HepG2 (cell line): ENCODE data around the gene CST4. TPM values are rescaled to one million over a fixed set of nuclear protein-coding genes. Genes with fewer than 3 reads are reported as not detected.

Experiments used
- AGO2 ChIP-seq: fragments of 200-400 bp; formaldehyde crosslinking; optimal IDR thresholded peaks from 2 replicates; pipeline ENCODE3; 2017; ENCODE audit warnings: mild to moderate bottlenecking, low read depth, low read length, moderate library complexity
- CREBL2 ChIP-seq: sonication (generic); formaldehyde crosslinking; IDR thresholded peaks from 2 replicates; pipeline ENCODE4 v1.8.1; 2023; ENCODE audit warnings: missing genetic modification reagents, mild to moderate bottlenecking, borderline replicate concordance
- EED ChIP-seq: sonication (generic); formaldehyde crosslinking; IDR thresholded peaks from 2 replicates; pipeline ENCODE4 v1.5.0; 2020; ENCODE audit warnings: mild to moderate bottlenecking, missing genetic modification reagents
- HMGXB4 ChIP-seq, 2 experiments: sonication (generic) in 1 of 2; formaldehyde crosslinking in 1 of 2; IDR thresholded peaks; 2 replicates each; pipeline versions ENCODE4 v1.4.0 to v1.6.1; 2018 to 2020; ENCODE audit warnings: missing genetic modification reagents in 2 of 2, borderline replicate concordance in 1 of 2, low read depth in 1 of 2, mild to moderate bottlenecking in 1 of 2, missing biosample characterization in 1 of 2
- RAD21 ChIP-seq: fragments of 450-650 bp; formaldehyde crosslinking; IDR thresholded peaks from 2 replicates; pipeline ENCODE4 v1.5.0; 2020; ENCODE audit warnings: mild to moderate bottlenecking
- REL ChIP-seq: sonication (generic); formaldehyde crosslinking; conservative IDR thresholded peaks from 2 replicates; pipeline ENCODE4 v1.8.0; 2022; ENCODE audit warnings: mild to moderate bottlenecking, missing genetic modification reagents, moderate library complexity
- RFX3 ChIP-seq: IDR thresholded peaks from 2 replicates; pipeline ENCODE4 v1.6.1; 2016; ENCODE audit warnings: missing biosample characterization, missing genetic modification reagents
- SP5 ChIP-seq: IDR thresholded peaks from 2 replicates; pipeline ENCODE4 v1.6.1; 2016; ENCODE audit warnings: low read depth, borderline replicate concordance
- TFDP1 ChIP-seq: IDR thresholded peaks from 2 replicates; pipeline ENCODE4 v1.6.1; 2016; ENCODE audit warnings: missing compliant biosample characterization, missing genetic modification reagents, borderline replicate concordance
- TRAFD1 ChIP-seq: sonication (generic); formaldehyde crosslinking; IDR thresholded peaks from 2 replicates; pipeline ENCODE4 v1.5.1; 2020; ENCODE audit warnings: missing genetic modification reagents, mild to moderate bottlenecking, borderline replicate concordance
- YY1 ChIP-seq: IDR thresholded peaks from 2 replicates; pipeline ENCODE4 v1.6.1; 2011; ENCODE audit warnings: low read length, low read depth, moderate library complexity, mild to moderate bottlenecking; ENCODE audit not compliant: insufficient read depth, insufficient replicate concordance
- ZHX1 ChIP-seq: sonication (generic); formaldehyde crosslinking; IDR thresholded peaks from 2 replicates; pipeline ENCODE4 v1.8.1; 2022; ENCODE audit warnings: low read depth, mild to moderate bottlenecking, missing genetic modification reagents
- ZNF12 ChIP-seq: sonication (generic); formaldehyde crosslinking; IDR thresholded peaks from 2 replicates; pipeline ENCODE4 v1.5.0; 2020; ENCODE audit warnings: missing genetic modification reagents
- ZNF263 ChIP-seq: sonication (generic); formaldehyde crosslinking; IDR thresholded peaks from 2 replicates; pipeline ENCODE4 v1.4.0; 2020; ENCODE audit warnings: missing genetic modification reagents
- ZNF280D ChIP-seq: sonication (generic); formaldehyde crosslinking; IDR thresholded peaks from 2 replicates; pipeline ENCODE4 v1.5.1; 2020; ENCODE audit warnings: mild to moderate bottlenecking, missing genetic modification reagents
- ZNF776 ChIP-seq: sonication (generic); formaldehyde crosslinking; IDR thresholded peaks from 2 replicates; pipeline ENCODE4 v1.4.0; 2020; ENCODE audit warnings: mild to moderate bottlenecking, missing genetic modification reagents
- polyA plus RNA-seq, 8 experiments: library from polyadenylated mRNA; depleted of rRNA in 3 of 8; stranded (reverse) in 7 of 8; unstranded in 1 of 8; fragments of >200 nt; fragmentation: Illumina TruSeq in 4 of 8; extraction: Trizol in 4 of 8; gene quantifications; 2 replicates each; pipeline versions ENCODE4 v1.2.1 to v1.2.3, GENCODE V29; 2011 to 2016; ENCODE audit warnings: low read depth in 4 of 8, missing spikeins in 1 of 8, mixed read lengths in 1 of 8; ENCODE audit not compliant: insufficient read depth in 1 of 8
- total RNA-seq, 5 experiments: library from RNA; depleted of rRNA; stranded (reverse); fragments of >200 nt; fragmentation: Illumina TruSeq; extraction: Trizol; gene quantifications; 2 replicates each; pipeline ENCODE4 v1.2.3, GENCODE V29; 2016; ENCODE audit warnings: low read depth in 1 of 5

The CST4 gene
- total and polyA plus RNA-seq, 2 of the 13 experiments (the other 11 are each of a cell fraction or from before 2014, with no cell fraction given) = not detected

- TF ChIP-seq ZHX1 (CRISPR knock-in tag) (no peak), AGO2 (no peak), TFDP1 (no peak), YY1 (no peak), ZNF280D (no peak), CREBL2 (CRISPR knock-in tag) (no peak), RAD21 (no peak), REL (CRISPR knock-in tag) (no peak), RFX3 (CRISPR knock-in tag) (no peak), EED (peak; percentile 71; the same call in 1 of the 2 replicates), ZNF12 (CRISPR knock-in tag) (no peak), ZNF263 (CRISPR knock-in tag) (no peak), TRAFD1 (CRISPR knock-in tag) (no peak), ZNF776 (CRISPR knock-in tag) (no peak; the same call in 1 of the 2 replicates), SP5 (CRISPR knock-in tag) (no peak), HMGXB4 (CRISPR knock-in tag; IDR thresholded peaks at IDR 0.05; ENCODE audit: borderline replicate concordance in 1 of 2, low read depth in 1 of 2) (no peak)
These were observed 52.5 kb downstream of the CST4 start (continued) for GRCh38 chr20:23636182-23636907.
